H9 (cell line): ENCODE results near the gene SPRED2. TPM values are rescaled to one million over a fixed set of nuclear protein-coding genes. Genes with fewer than 3 reads are reported as not detected.

Experiments
- DNase-seq: peaks from one replicate; pipeline ENCODE4 v3.0.0-alpha.2; 2017
- H2AFZ ChIP-seq: one replicate; pipeline ENCODE4 v1.6.1; 2013; ENCODE audit warnings: mild to moderate bottlenecking, low read length, control low read depth, moderate library complexity
- H2AK5ac ChIP-seq: 2 replicates; pipeline ENCODE4 v1.6.1; 2013; ENCODE audit warnings: low read length, control low read depth, mixed read lengths; ENCODE audit not compliant: insufficient read length
- H2BK120ac ChIP-seq: one replicate; pipeline ENCODE4 v1.6.1; 2013; ENCODE audit warnings: low read depth, mild to moderate bottlenecking, low read length, control low read depth, inconsistent platforms; ENCODE audit not compliant: poor library complexity, severe bottlenecking
- H2BK12ac ChIP-seq: 2 replicates; pipeline ENCODE4 v1.6.1; 2013; ENCODE audit warnings: low read length, control low read depth, mixed read lengths, low read depth; ENCODE audit not compliant: insufficient read length
- H2BK15ac ChIP-seq: 2 replicates; pipeline ENCODE4 v1.6.1; 2013; ENCODE audit warnings: low read depth, low read length, control low read depth
- H2BK20ac ChIP-seq: one replicate; pipeline ENCODE4 v1.6.1; 2013; ENCODE audit warnings: low read depth, mild to moderate bottlenecking, low read length, control low read depth, inconsistent platforms; ENCODE audit not compliant: poor library complexity, severe bottlenecking
- H2BK5ac ChIP-seq: 2 replicates; pipeline ENCODE4 v1.6.1; 2013; ENCODE audit warnings: low read length, control low read depth, mixed read lengths; ENCODE audit not compliant: insufficient read length
- H3K14ac ChIP-seq: 2 replicates; pipeline ENCODE4 v1.6.1; 2013; ENCODE audit warnings: low read length, control low read depth; ENCODE audit not compliant: insufficient read depth
- H3K18ac ChIP-seq: 2 replicates; pipeline ENCODE4 v1.6.1; 2013; ENCODE audit warnings: low read depth, mild to moderate bottlenecking, mixed read lengths, low read length, control low read depth; ENCODE audit not compliant: insufficient read length
- H3K23ac ChIP-seq: 2 replicates; pipeline ENCODE4 v1.6.1; 2013; ENCODE audit warnings: low read length, control low read depth, mixed read lengths, low read depth; ENCODE audit not compliant: insufficient read length
- H3K23me2 ChIP-seq: 2 replicates; pipeline ENCODE4 v1.6.1; 2013; ENCODE audit warnings: low read depth, mild to moderate bottlenecking, mixed read lengths, low read length, control low read depth; ENCODE audit not compliant: insufficient read length, poor library complexity, severe bottlenecking
- H3K27ac ChIP-seq: 2 replicates; pipeline ENCODE4 v1.5.1; 2013; ENCODE audit warnings: low read length, control low read depth, mixed read lengths, low read depth; ENCODE audit not compliant: insufficient read length
- H3K27me3 ChIP-seq: 2 replicates; pipeline ENCODE4 v1.6.1; 2013; ENCODE audit warnings: low read length, control low read depth, inconsistent platforms; ENCODE audit not compliant: insufficient read depth
- H3K4ac ChIP-seq: 2 replicates; pipeline ENCODE4 v1.6.1; 2013; ENCODE audit warnings: low read depth, mild to moderate bottlenecking, control low read depth, inconsistent platforms, low read length, moderate library complexity
- H3K4me1 ChIP-seq: 2 replicates; pipeline ENCODE4 v1.6.1; 2013; ENCODE audit warnings: low read length, control low read depth, inconsistent platforms; ENCODE audit not compliant: insufficient read depth
- H3K4me2 ChIP-seq: 2 replicates; pipeline ENCODE4 v1.6.1; 2013; ENCODE audit warnings: low read length, control low read depth, mixed read lengths; ENCODE audit not compliant: insufficient read length, insufficient read depth
- H3K56ac ChIP-seq: 2 replicates; pipeline ENCODE4 v1.6.1; 2013; ENCODE audit warnings: low read depth, mild to moderate bottlenecking, mixed read lengths, low read length, control low read depth; ENCODE audit not compliant: insufficient read length
- H3K79me1 ChIP-seq: 2 replicates; pipeline ENCODE4 v1.6.1; 2013; ENCODE audit warnings: low read depth, mild to moderate bottlenecking, moderate library complexity, low read length, control low read depth, inconsistent platforms; ENCODE audit not compliant: insufficient read depth, poor library complexity, severe bottlenecking
- H3K79me2 ChIP-seq: 2 replicates; pipeline ENCODE4 v1.6.1; 2013; ENCODE audit warnings: low read length, control low read depth, inconsistent platforms; ENCODE audit not compliant: insufficient read depth
- H3K9ac ChIP-seq: 2 replicates; pipeline ENCODE4 v1.6.1; 2013; ENCODE audit warnings: low read length, control low read depth, mixed read lengths; ENCODE audit not compliant: insufficient read length; ENCODE audit errors: extremely low read depth
- H3K9me3 ChIP-seq: one replicate; pipeline ENCODE4 v1.6.1; 2013; ENCODE audit warnings: low read depth, low read length, inconsistent platforms; ENCODE audit not compliant: control insufficient read depth
- H3T11ph ChIP-seq: one replicate; pipeline ENCODE4 v1.6.1; 2013; ENCODE audit warnings: mild to moderate bottlenecking, low read length, control low read depth, inconsistent platforms
- H4K20me1 ChIP-seq: one replicate; pipeline ENCODE4 v1.6.1; 2013; ENCODE audit not compliant: control insufficient read depth, insufficient read length, insufficient read depth
- H4K5ac ChIP-seq: 2 replicates; pipeline ENCODE4 v1.6.1; 2013; ENCODE audit warnings: low read depth, mild to moderate bottlenecking, mixed read lengths, low read length, control low read depth; ENCODE audit not compliant: insufficient read length
- H4K8ac ChIP-seq: replicated peaks from 2 replicates; pipeline ENCODE4 v1.6.1; 2013; ENCODE audit warnings: low read length, control low read depth, mixed read lengths, low read depth; ENCODE audit not compliant: insufficient read length
- H4K91ac ChIP-seq: 2 replicates; pipeline ENCODE4 v1.6.1; 2013; ENCODE audit warnings: low read depth, mild to moderate bottlenecking, moderate library complexity, mixed read lengths, low read length, control low read depth; ENCODE audit not compliant: insufficient read length
- H3K27ac Mint-ChIP-seq, 3 experiments: 2 replicates in 2 of 3; 3 replicates in 1 of 3; pipeline ENCODE4 v1.8.0; 2020 to 2021; ENCODE audit warnings: mixed read lengths in 3 of 3, mild to moderate bottlenecking in 1 of 3, moderate library complexity in 1 of 3
- H3K27me3 Mint-ChIP-seq: 2 replicates; pipeline ENCODE4 v1.8.0; 2021; ENCODE audit warnings: low read depth, mild to moderate bottlenecking, moderate library complexity, mixed read lengths
- H3K36me3 Mint-ChIP-seq, 3 experiments: 2 replicates in 2 of 3; 3 replicates in 1 of 3; pipeline ENCODE4 v1.8.0; 2020 to 2021; ENCODE audit warnings: low read depth in 3 of 3, mixed read lengths in 3 of 3; ENCODE audit not compliant: insufficient read depth in 1 of 3
- H3K4me1 Mint-ChIP-seq, 2 experiments: 2 replicates each; pipeline ENCODE4 v1.8.0; 2020; ENCODE audit warnings: mixed read lengths in 2 of 2
- H3K4me3 Mint-ChIP-seq, 2 experiments: 2 replicates in 1 of 2; 3 replicates in 1 of 2; pipeline ENCODE4 v1.8.0; 2020 to 2021; ENCODE audit warnings: mild to moderate bottlenecking in 2 of 2, mixed read lengths in 2 of 2, moderate library complexity in 1 of 2
- H3K9me3 Mint-ChIP-seq, 2 experiments: 2 replicates in 1 of 2; 3 replicates in 1 of 2; pipeline ENCODE4 v1.8.0; 2020; ENCODE audit warnings: mild to moderate bottlenecking in 2 of 2, mixed read lengths in 2 of 2, moderate library complexity in 1 of 2
- CTCF ChIP-seq: fragments of 200-600 bp; sonication (generic); conservative IDR thresholded peaks from 3 replicates; pipeline ENCODE4 v1.8.0; 2021; ENCODE audit warnings: antibody characterized with exemption, mild to moderate bottlenecking
- WGBS: extraction: QIAGEN DNeasy Blood & Tissue Kit; methylation state at CpG from one replicate; pipeline ENCODE4 v1.1.7; 2013; ENCODE audit warnings: missing lambda C conversion rate, low lambda C conversion rate, mixed read lengths; ENCODE audit not compliant: insufficient read length; ENCODE audit errors: extremely low coverage; 5-methylcytosine and 5-hydroxymethylcytosine counted together
- total RNA-seq: library from RNA; stranded (reverse); gene quantifications from 2 replicates; pipeline ENCODE4 v1.2.1, GENCODE V29; 2021

Gene SPRED2
- total RNA-seq, 1 experiment from 2014 or later, result 23.5 TPM

- Mint-ChIP-seq H3K4me3 (no peak overlapping the region), H3K4me1 (peaks cover 21 to 22% of the 10 kb centered on the region in 2 experiments), H3K27ac (no peak overlapping the region), H3K9me3 (no peaks in the 10 kb centered on the region), H3K36me3 (peaks cover 0 to 3% (median 0%) of the 10 kb centered on the region in 3 experiments; a peak in 1 of 7 replicates), H3K27me3 (no peaks in the 10 kb centered on the region)
- no peaks in the 10 kb centered on the region for H3K27me3 ChIP-seq
- no peaks in the 10 kb centered on the region for H4K20me1 ChIP-seq
- no peak overlapping the region for H3K27ac ChIP-seq
- H3K23ac ChIP-seq, result no peak overlapping the region
- H2AK5ac ChIP-seq, result no peak overlapping the region
- no peak overlapping the region for H3K56ac ChIP-seq
- H2BK20ac ChIP-seq, result no peak overlapping the region
- no CpG with 5 or more reads among the region's 3 CpGs for WGBS
- no peaks in the 10 kb centered on the region for H3K79me2 ChIP-seq
- no peak overlapping the region for H3T11ph ChIP-seq
- no peak overlapping the region for H2BK120ac ChIP-seq
- no peak overlapping the region for H3K18ac ChIP-seq
- no peak overlapping the region for H3K14ac ChIP-seq
- no peak overlapping the region for H4K5ac ChIP-seq
- H3K9me3 ChIP-seq, result no peaks in the 10 kb centered on the region
- H3K23me2 ChIP-seq, result no peaks in the 10 kb centered on the region
- H2BK15ac ChIP-seq, result no peak overlapping the region
- H4K8ac ChIP-seq, result no peak overlapping the region
- H3K4ac ChIP-seq, result no peak overlapping the region
- H3K79me1 ChIP-seq, result no peaks in the 10 kb centered on the region
- TF ChIP-seq CTCF, result no peak
- no peak overlapping the region for H4K91ac ChIP-seq
- no peak overlapping the region for H2BK5ac ChIP-seq
- H2AFZ ChIP-seq, result no peak overlapping the region
- no peak overlapping the region for H3K4me2 ChIP-seq
- no peak for DNase-seq
- H3K9ac ChIP-seq, result no peak overlapping the region
- H2BK12ac ChIP-seq, result no peak overlapping the region
- no peaks in the 10 kb centered on the region; the same call in 1 of the 2 replicates for H3K4me1 ChIP-seq
Observed at GRCh38 chr2:65386344-65386743, 46.1 kb downstream of the SPRED2 start.
